Common myeloid progenitor, CD34-positive (primary cell): ENCODE measurements around the gene IQCE.
"Not testable (repeated sequence)": the region's sequence is repeated elsewhere in the genome, so short reads cannot be mapped to it uniquely, and the experiment has no call there.

Experiments used
- CTCF ChIA-PET: fragments of 350-600 bp; sonication (Branson Sonifier 250); formaldehyde crosslinking; loops from one replicate; lab custom pipeline; 2021; ENCODE audit warnings: antibody characterized with exemption; lab: Charles Lee
- POLR2A ChIA-PET: fragments of 350-600 bp; sonication (Branson Sonifier 250); formaldehyde crosslinking; loops from one replicate; lab custom pipeline; 2021; ENCODE audit warnings: antibody characterized with exemption; lab: Charles Lee
- DNase-seq, 3 donors: peaks; one replicate each; pipeline versions ENCODE4 v3.0.0 to v3.0.0-alpha.2; 2013
- H3K27ac ChIP-seq, 2 experiments: 1 replicate in 1 of 2; 2 replicates in 1 of 2; pipeline ENCODE4 v1.7.0; 2013; ENCODE audit warnings: inconsistent platforms in 2 of 2, low read length in 2 of 2, mild to moderate bottlenecking in 2 of 2, low read depth in 1 of 2, moderate library complexity in 1 of 2; ENCODE audit not compliant: severe bottlenecking in 2 of 2, insufficient read depth in 1 of 2, poor library complexity in 1 of 2
- H3K27me3 ChIP-seq, 5 experiments: replicated peaks in 2 of 5; 1 replicate in 3 of 5; 2 replicates in 2 of 5; pipeline versions ENCODE4 v1.6.1 to v1.7.0; 2013; ENCODE audit warnings: low read length in 4 of 5, mild to moderate bottlenecking in 2 of 5, moderate library complexity in 2 of 5, inconsistent platforms in 1 of 5; ENCODE audit not compliant: insufficient read depth in 5 of 5, control insufficient read depth in 4 of 5
- H3K36me3 ChIP-seq, 4 experiments: 1 replicate in 2 of 4; 2 replicates in 2 of 4; pipeline versions ENCODE4 v1.6.1 to v1.7.0; 2013; ENCODE audit warnings: low read length in 3 of 4, control low read depth in 1 of 4, mild to moderate bottlenecking in 1 of 4; ENCODE audit not compliant: control insufficient read depth in 4 of 4, insufficient read depth in 4 of 4
- H3K4me1 ChIP-seq, 4 experiments: 1 replicate in 3 of 4; 2 replicates in 1 of 4; pipeline versions ENCODE4 v1.6.1 to v1.7.1; 2013; ENCODE audit warnings: low read length in 3 of 4, mild to moderate bottlenecking in 3 of 4, control low read depth in 1 of 4, inconsistent platforms in 1 of 4, moderate library complexity in 1 of 4; ENCODE audit not compliant: control insufficient read depth in 4 of 4, insufficient read depth in 4 of 4; ENCODE audit errors: control extremely low read depth in 1 of 4
- H3K4me3 ChIP-seq, 7 experiments: 1 replicate in 4 of 7; 2 replicates in 3 of 7; pipeline versions ENCODE4 v1.5.1 to v1.7.0; 2013; ENCODE audit warnings: mild to moderate bottlenecking in 7 of 7, low read length in 6 of 7, moderate library complexity in 6 of 7, inconsistent platforms in 2 of 7, low read depth in 2 of 7, control low read depth in 1 of 7; ENCODE audit not compliant: insufficient read depth in 4 of 7, control insufficient read depth in 1 of 7; ENCODE audit errors: extremely low read depth in 1 of 7
- H3K9me3 ChIP-seq, 5 experiments: 1 replicate in 4 of 5; 2 replicates in 1 of 5; pipeline versions ENCODE4 v1.6.1 to v1.7.1; 2013; ENCODE audit warnings: low read length in 4 of 5, mild to moderate bottlenecking in 2 of 5, inconsistent platforms in 1 of 5, low read depth in 1 of 5, moderate library complexity in 1 of 5; ENCODE audit not compliant: control insufficient read depth in 4 of 5, insufficient read depth in 2 of 5; ENCODE audit errors: control extremely low read depth in 1 of 5
- WGBS: methylation state at CpG from one replicate; pipeline ENCODE4 v1.1.5; 2013; ENCODE audit not compliant: insufficient coverage; 5-methylcytosine and 5-hydroxymethylcytosine counted together

The IQCE gene

GRCh38 chr7:2559283-2559950 is 638 bp downstream of the IQCE start:
- H3K36me3 ChIP-seq, result no peaks in the 10 kb centered on the region
- peaks cover 0 to 31% (median 26%) of the 10 kb centered on the region in 4 experiments for H3K4me1 ChIP-seq
- H3K4me3 ChIP-seq, result peak overlapping the region; percentile 60 to 82 (median 80)
- 14% methylated on average over 51 of the region's 53 CpGs for WGBS
- peak overlapping the region in 1 of 2 experiments; percentile 74 for H3K27ac ChIP-seq
- no peaks in the 10 kb centered on the region for H3K27me3 ChIP-seq
- no peaks in the 10 kb centered on the region for H3K9me3 ChIP-seq
- POLR2A ChIA-PET, result interaction anchor here (1.0 kb wide), 2 partner anchors 9 to 29 kb away, joined by 3 to 4 read pairs; no protein-coding TSS in a partner anchor
- DNase-seq, result no peak
- CTCF ChIA-PET, result interaction anchor here (0.7 to 2.6 kb wide), 5 partner anchors 8 to 82 kb away, joined by 3 to 7 read pairs (median 4); no protein-coding TSS in a partner anchor

- H3K4me1 ChIP-seq, result peaks cover 3 to 23% (median 17%) of the 10 kb centered on the region in 4 experiments
- H3K27me3 ChIP-seq, H3K36me3 ChIP-seq, H3K27ac ChIP-seq, H3K4me3 ChIP-seq, H3K9me3 ChIP-seq, DNase-seq, POLR2A ChIA-PET: not testable (repeated sequence)
- CTCF ChIA-PET, result interaction anchor here (1.4 kb wide), 1 partner anchor 93 kb away, joined by 3 read pairs; no protein-coding TSS in a partner anchor
- 100% methylated on average over 1 of the region's 3 CpGs for WGBS
Measured at GRCh38 chr7:2563955-2564354, 5.2 kb downstream of the IQCE start.

DNA sequence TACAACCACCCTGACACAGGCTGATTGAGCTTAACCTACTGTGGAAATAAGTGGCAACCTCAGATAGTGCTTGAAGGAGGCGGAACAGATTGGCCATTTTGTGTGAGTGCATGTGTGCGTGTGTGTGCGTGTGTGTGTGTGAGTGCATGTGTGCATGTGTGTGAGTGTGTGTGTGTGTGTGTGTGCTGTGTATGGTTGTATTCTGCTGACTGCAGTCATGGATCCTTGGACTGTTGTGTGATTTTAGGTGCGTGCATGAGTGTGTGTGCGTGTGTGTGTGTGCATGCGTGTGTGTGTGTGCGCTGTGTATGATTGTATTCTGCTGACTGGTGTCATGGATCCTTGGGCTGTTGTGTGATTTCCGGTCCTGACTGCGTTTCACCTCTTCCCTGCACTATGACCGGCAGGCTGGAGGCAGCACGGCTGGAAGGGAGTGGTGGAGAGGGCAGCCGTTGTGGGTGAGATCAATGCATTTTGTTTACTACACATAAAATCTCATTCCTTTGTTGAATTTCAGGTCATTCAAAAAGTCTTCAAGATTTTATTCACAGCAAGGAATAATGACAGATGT is 6.3 kb downstream of the IQCE start:
- Histone ChIP-seq H3K4me1 (peaks cover 3 to 14% (median 9%) of the 10 kb centered on the region in 4 experiments), H3K9me3 (no peaks in the 10 kb centered on the region), H3K27me3 (no peaks in the 10 kb centered on the region), H3K36me3 (no peaks in the 10 kb centered on the region), H3K4me3 (no peak overlapping the region), H3K27ac (no peak overlapping the region)
- ChIA-PET POLR2A (no interaction called here), CTCF (interaction anchor here (0.7 kb wide), 1 partner anchor 115 kb away, joined by 3 read pairs; no protein-coding TSS in a partner anchor)
- WGBS, result 77% methylated on average over 6 of the region's 12 CpGs
- no peak for DNase-seq

- peaks cover 3 to 10% (median 6%) of the 10 kb centered on the region in 4 experiments for H3K4me1 ChIP-seq
- DNase-seq, result no peak
- no peak overlapping the region for H3K27ac ChIP-seq
- H3K9me3 ChIP-seq, result no peaks in the 10 kb centered on the region
- no peak overlapping the region for H3K4me3 ChIP-seq
- H3K27me3 ChIP-seq, result no peaks in the 10 kb centered on the region
- WGBS, result 92% methylated on average over 6 of the region's 8 CpGs
- no peaks in the 10 kb centered on the region for H3K36me3 ChIP-seq
- ChIA-PET POLR2A (interaction anchor here (0.8 kb wide), 1 partner anchor 37 kb away, joined by 3 read pairs; no protein-coding TSS in a partner anchor), CTCF (interaction anchor here (0.9 to 1.5 kb wide), 7 partner anchors 20 to 116 kb away, joined by 3 to 5 read pairs (median 3); partner anchors contain the start of gene TTYH3)
Measured at GRCh38 chr7:2566348-2566889, 7.6 kb downstream of the IQCE start.

GRCh38 chr7:2566890-2567678 is 8.3 kb downstream of the IQCE start:
- no peak overlapping the region for H3K27ac ChIP-seq
- H3K36me3 ChIP-seq, result peaks cover 0 to 3% (median under 1%) of the 10 kb centered on the region in 4 experiments
- WGBS, result 89% methylated on average over 27 of the region's 28 CpGs
- DNase-seq, result no peak
- POLR2A ChIA-PET, result interaction anchor here (1.8 kb wide), 1 partner anchor 8 kb away, joined by 4 read pairs; the partner anchor contains the start of gene IQCE
- CTCF ChIA-PET, result interaction anchor here (0.8 to 2.1 kb wide), 18 partner anchors 9 to 150 kb away, joined by 3 to 7 read pairs (median 3); partner anchors contain the start of genes IQCE and TTYH3
- no peaks in the 10 kb centered on the region for H3K9me3 ChIP-seq
- peaks cover 3 to 10% (median 6%) of the 10 kb centered on the region in 4 experiments for H3K4me1 ChIP-seq
- no peaks in the 10 kb centered on the region for H3K27me3 ChIP-seq
- H3K4me3 ChIP-seq, result no peak overlapping the region

GRCh38 chr7:2567679-2568278 is 9.0 kb downstream of the IQCE start:
- Histone ChIP-seq H3K27ac (no peak overlapping the region), H3K9me3 (no peaks in the 10 kb centered on the region)
- CTCF ChIA-PET, result interaction anchor here (0.8 to 2.1 kb wide), 18 partner anchors 10 to 149 kb away, joined by 3 to 7 read pairs (median 3); partner anchors contain the start of gene IQCE

More at GRCh38 chr7:2567679-2568278, 9.0 kb downstream of the IQCE start:
- Histone ChIP-seq H3K4me3 (peak overlapping the region in 2 of 7 experiments; percentile 5 to 60), H3K36me3 (peaks cover 0 to 4% (median 3%) of the 10 kb centered on the region in 4 experiments), H3K27me3 (no peaks in the 10 kb centered on the region), H3K4me1 (peaks cover 3 to 10% (median 6%) of the 10 kb centered on the region in 4 experiments)
- peak; percentile 37 to 58 (median 52) for DNase-seq
- WGBS, result 9% methylated on average over 15 of the region's 16 CpGs
- POLR2A ChIA-PET, result interaction anchor here (1.8 kb wide), 1 partner anchor 9 kb away, joined by 4 read pairs; the partner anchor contains the start of gene IQCE
